Measurements from ENCODE around the gene C2orf42. TPM values are rescaled to one million over a fixed set of nuclear protein-coding genes. Genes with fewer than 3 reads are reported as not detected.
"Not testable (repeated sequence)": the region's sequence is repeated elsewhere in the genome, so short reads cannot be mapped to it uniquely, and the experiment has no call there.

Gene C2orf42
- total and polyA plus RNA-seq, 9 donors = 8.3 to 26.1 (median 21.4) TPM

DNA sequence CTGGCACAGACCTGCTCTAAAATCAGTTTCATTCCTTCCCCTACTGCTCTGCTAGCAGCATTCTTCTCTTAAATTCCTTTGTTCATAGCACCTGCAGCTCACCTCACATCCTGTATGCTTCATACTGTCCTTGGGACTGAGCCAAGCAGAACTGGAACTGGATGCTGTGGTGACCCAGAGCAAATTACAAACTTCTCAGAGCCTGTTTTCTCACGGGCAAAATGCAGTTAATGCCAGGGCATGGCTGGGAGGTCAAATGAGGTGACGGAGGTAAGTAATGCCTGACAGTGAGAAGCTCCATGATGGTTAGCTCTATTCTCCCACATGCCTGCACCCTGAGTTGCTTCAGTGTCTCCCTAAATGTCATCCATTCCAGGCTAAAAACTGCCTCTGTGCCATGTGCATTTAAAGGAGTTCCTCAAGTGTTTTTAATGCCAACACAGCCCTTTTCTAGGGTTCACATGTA, 29.7 kb downstream of the C2orf42 start:
- intact Hi-C loops (cut with DNase I) = no loop called here
- Histone ChIP-seq H3K4me3 (no peak overlapping the region), H3K27me3 (no peaks in the 10 kb centered on the region), H3K9me3 (no peaks in the 10 kb centered on the region), H3K27ac (no peak overlapping the region), H3K36me3 (no peaks in the 10 kb centered on the region), H3K4me1 (ENCODE audit: insufficient read depth) (no peaks in the 10 kb centered on the region)
- no peak for DNase-seq
- 62 to 66% (median 66%) methylated on average over 2 of the region's 2 CpGs for WGBS, 3 donors
- TF ChIP-seq, protein P1, sequence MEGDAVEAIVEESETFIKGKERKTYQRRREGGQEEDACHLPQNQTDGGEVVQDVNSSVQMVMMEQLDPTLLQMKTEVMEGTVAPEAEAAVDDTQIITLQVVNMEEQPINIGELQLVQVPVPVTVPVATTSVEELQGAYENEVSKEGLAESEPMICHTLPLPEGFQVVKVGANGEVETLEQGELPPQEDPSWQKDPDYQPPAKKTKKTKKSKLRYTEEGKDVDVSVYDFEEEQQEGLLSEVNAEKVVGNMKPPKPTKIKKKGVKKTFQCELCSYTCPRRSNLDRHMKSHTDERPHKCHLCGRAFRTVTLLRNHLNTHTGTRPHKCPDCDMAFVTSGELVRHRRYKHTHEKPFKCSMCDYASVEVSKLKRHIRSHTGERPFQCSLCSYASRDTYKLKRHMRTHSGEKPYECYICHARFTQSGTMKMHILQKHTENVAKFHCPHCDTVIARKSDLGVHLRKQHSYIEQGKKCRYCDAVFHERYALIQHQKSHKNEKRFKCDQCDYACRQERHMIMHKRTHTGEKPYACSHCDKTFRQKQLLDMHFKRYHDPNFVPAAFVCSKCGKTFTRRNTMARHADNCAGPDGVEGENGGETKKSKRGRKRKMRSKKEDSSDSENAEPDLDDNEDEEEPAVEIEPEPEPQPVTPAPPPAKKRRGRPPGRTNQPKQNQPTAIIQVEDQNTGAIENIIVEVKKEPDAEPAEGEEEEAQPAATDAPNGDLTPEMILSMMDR (IDR thresholded peaks at IDR 0.05) = no peak
- TF ChIP-seq POLR2A (IDR thresholded peaks at IDR 0.05) = no peak
- no peak for TF ChIP-seq EP300 (IDR thresholded peaks at IDR 0.05)

- H3K4me3 ChIP-seq = no peak overlapping the region
- H3K36me3 ChIP-seq = no peaks in the 10 kb centered on the region
- H3K27me3 ChIP-seq = no peaks in the 10 kb centered on the region
- TF ChIP-seq EP300 (IDR thresholded peaks at IDR 0.05) (no peak), POLR2A (IDR thresholded peaks at IDR 0.05) (no peak)
- TF ChIP-seq, protein P1 (IDR thresholded peaks at IDR 0.05) = no peak
- intact Hi-C loops (cut with DNase I) = no loop called here
- H3K27ac ChIP-seq = no peak overlapping the region
- no peaks in the 10 kb centered on the region for H3K4me1 ChIP-seq (ENCODE audit: insufficient read depth)
- H3K9me3 ChIP-seq = no peaks in the 10 kb centered on the region
- DNase-seq = no peak
- WGBS, 3 donors = 80 to 89% (median 86%) methylated on average over 6 of the region's 6 CpGs
These were observed 30.3 kb downstream of the C2orf42 start for GRCh38 chr2:70160545-70160944.

GRCh38 chr2:70149130-70149686, 41.6 kb downstream of the C2orf42 start:
- not testable (repeated sequence) for H3K4me3 ChIP-seq; H3K36me3 ChIP-seq; H3K27me3 ChIP-seq; H3K9me3 ChIP-seq; H3K4me1 ChIP-seq (ENCODE audit: insufficient read depth); H3K27ac ChIP-seq; DNase-seq
- intact Hi-C loops (cut with DNase I) = loop anchor here in 1 of 4 donors (10.0 kb wide), 1 partner anchor 234 kb away; the partner anchor contains the start of gene MXD1
- WGBS, 3 donors = 89 to 93% (median 91%) methylated on average over 19 of the region's 19 CpGs

GRCh38 chr2:70148211-70148760, 42.5 kb downstream of the C2orf42 start:
- DNase-seq; H3K4me1 ChIP-seq (ENCODE audit: insufficient read depth); H3K9me3 ChIP-seq; H3K36me3 ChIP-seq; H3K27me3 ChIP-seq; H3K4me3 ChIP-seq; H3K27ac ChIP-seq: not testable (repeated sequence)
- intact Hi-C loops (cut with DNase I) = loop anchor here in 1 of 4 donors (10.0 kb wide), 1 partner anchor 233 kb away; the partner anchor contains the start of gene MXD1
- 88 to 92% (median 89%) methylated on average over 20 to 25 of the region's 25 CpGs for WGBS, 3 donors

DNA sequence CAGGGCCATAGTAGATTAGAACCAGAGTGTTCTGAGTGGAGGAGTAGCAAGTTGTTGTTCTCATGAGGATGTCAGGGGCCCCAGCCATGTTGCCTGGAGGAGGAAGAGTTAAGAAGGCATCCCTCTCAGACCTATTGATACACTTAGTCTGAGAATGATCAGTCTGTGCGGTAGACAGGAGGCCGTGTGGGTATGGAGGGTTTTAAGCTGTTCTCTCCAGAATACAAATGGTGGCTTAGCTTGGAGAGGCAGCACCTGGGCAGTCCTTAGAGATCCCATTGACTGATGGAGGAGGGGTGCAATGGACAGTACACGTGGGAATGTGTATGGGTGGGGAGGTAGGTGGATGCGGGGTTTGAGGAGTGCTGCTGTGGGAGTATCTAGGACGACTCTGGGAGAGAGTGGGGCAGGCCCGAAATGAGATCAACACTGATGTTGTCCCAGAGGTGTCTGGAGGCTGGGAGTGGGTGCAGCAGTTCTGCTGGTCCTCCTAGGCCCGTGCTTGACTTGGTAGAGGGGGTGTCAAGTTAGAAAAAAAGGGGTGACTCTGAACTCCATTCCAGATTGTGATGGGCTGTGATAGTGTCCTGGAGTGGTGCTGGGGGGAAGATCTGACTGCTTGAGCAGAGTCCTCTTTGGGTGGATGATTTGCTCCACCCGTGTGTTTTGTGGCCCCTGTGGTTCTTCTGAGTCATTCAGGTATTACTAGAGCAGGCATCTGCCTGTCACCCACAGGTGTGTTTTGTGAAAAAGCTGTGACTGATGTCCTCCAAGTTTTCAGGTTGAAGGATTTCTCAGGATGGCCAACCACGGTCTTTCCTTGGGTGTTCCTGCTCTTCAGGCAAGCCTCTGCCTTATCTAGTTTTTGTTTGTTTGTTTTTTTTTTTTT, 44.7 kb downstream of the C2orf42 start:
- Histone ChIP-seq H3K9me3 (no peaks in the 10 kb centered on the region), H3K27ac (no peak overlapping the region), H3K4me3 (no peak overlapping the region), H3K4me1 (ENCODE audit: insufficient read depth) (peaks cover 11% of the 10 kb centered on the region), H3K27me3 (no peaks in the 10 kb centered on the region), H3K36me3 (no peaks in the 10 kb centered on the region)
- DNase-seq = no peak
- 68 to 72% (median 69%) methylated on average over 9 of the region's 9 CpGs for WGBS, 3 donors
- intact Hi-C loops (cut with DNase I) = loop anchor here in 1 of 4 donors (10.0 kb wide), 1 partner anchor 231 kb away; the partner anchor contains the start of gene MXD1
- TF ChIP-seq, protein P1 (IDR thresholded peaks at IDR 0.05) = no peak
- TF ChIP-seq EP300 (IDR thresholded peaks at IDR 0.05) (no peak), POLR2A (IDR thresholded peaks at IDR 0.05) (no peak)
